Suppressor macrophage treated with lipopolysaccharide for 1 hour (primary cell): Measurements from ENCODE around the gene MYO18A.

ENCODE experiments used
- DNase-seq, 3 donors: peaks; one replicate each; pipeline ENCODE4 v3.0.0-alpha.2; 2020 to 2022

Gene MYO18A

GRCh38 chr17:29045734-29046472 lies 134.3 kb downstream of the MYO18A start:
- DNase-seq: peak; percentile 47 to 54 (median 47)

GRCh38 chr17:29045026-29045425 lies 135.2 kb downstream of the MYO18A start:
- no peak for DNase-seq

GRCh38 chr17:29043539-29044145 lies 136.6 kb downstream of the MYO18A start:
- DNase-seq: no peak

GRCh38 chr17:29042679-29043538 lies 137.3 kb downstream of the MYO18A start, which contains the start of gene PIPOX:
TSS of gene PIPOX (plus strand) at chr17:29043141. CDS start at chr17:29043226, 85 bp downstream.
- DNase-seq: peak; percentile 79 to 94 (median 91)

- no peak for DNase-seq
These were observed 138.0 kb downstream of the MYO18A start for GRCh38 chr17:29042026-29042678.

- peak; percentile 35 to 53 (median 48) for DNase-seq
These were observed 138.6 kb downstream of the MYO18A start for GRCh38 chr17:29041571-29041970.

GRCh38 chr17:29041091-29041490 lies 139.1 kb downstream of the MYO18A start:
- DNase-seq: no peak

- DNase-seq: peak in 1 of 3 donors; percentile 40
These were observed 140.2 kb downstream of the MYO18A start for GRCh38 chr17:29039764-29040598.

- DNase-seq: no peak
These were observed 142.0 kb downstream of the MYO18A start for GRCh38 chr17:29038085-29038795.

- DNase-seq: no peak
These were observed 142.5 kb downstream of the MYO18A start for GRCh38 chr17:29037739-29038084.

- no peak for DNase-seq
These were observed 143.6 kb downstream of the MYO18A start for GRCh38 chr17:29036584-29036983.

GRCh38 chr17:29034510-29034909 lies 145.7 kb downstream of the MYO18A start:
- no peak for DNase-seq

- DNase-seq: no peak
These were observed 147.4 kb downstream of the MYO18A start for GRCh38 chr17:29032857-29033197.

GRCh38 chr17:29032013-29032856 lies 148.0 kb downstream of the MYO18A start:
- no peak for DNase-seq

- peak; percentile 31 to 44 (median 32) for DNase-seq
These were observed 148.7 kb downstream of the MYO18A start for GRCh38 chr17:29031488-29031887.

- DNase-seq: no peak
These were observed 155.8 kb downstream of the MYO18A start for GRCh38 chr17:29024316-29024952.

- DNase-seq: no peak
These were observed 158.1 kb downstream of the MYO18A start for GRCh38 chr17:29022074-29022473.

GRCh38 chr17:29021226-29021625 lies 159.0 kb downstream of the MYO18A start:
- no peak for DNase-seq
